DOHH2 (cell line): ENCODE measurements around the gene TCERG1L.

Source experiments
- CTCF ChIP-seq: fragments of 200-600 bp; sonication (generic); IDR thresholded peaks from one replicate; pipeline ENCODE4 v1.5.1; 2014; ENCODE audit warnings: antibody characterized with exemption, mild to moderate bottlenecking, low read depth, low read length; ENCODE audit not compliant: poor library complexity, severe bottlenecking
- EZH2phosphoT487 ChIP-seq: fragments of 200-600 bp; sonication (generic); IDR thresholded peaks from 2 replicates; pipeline ENCODE4 v1.6.1; 2017; ENCODE audit warnings: borderline replicate concordance, mild to moderate bottlenecking, antibody characterized with exemption, low read length, moderate library complexity, mixed read lengths

DNA sequence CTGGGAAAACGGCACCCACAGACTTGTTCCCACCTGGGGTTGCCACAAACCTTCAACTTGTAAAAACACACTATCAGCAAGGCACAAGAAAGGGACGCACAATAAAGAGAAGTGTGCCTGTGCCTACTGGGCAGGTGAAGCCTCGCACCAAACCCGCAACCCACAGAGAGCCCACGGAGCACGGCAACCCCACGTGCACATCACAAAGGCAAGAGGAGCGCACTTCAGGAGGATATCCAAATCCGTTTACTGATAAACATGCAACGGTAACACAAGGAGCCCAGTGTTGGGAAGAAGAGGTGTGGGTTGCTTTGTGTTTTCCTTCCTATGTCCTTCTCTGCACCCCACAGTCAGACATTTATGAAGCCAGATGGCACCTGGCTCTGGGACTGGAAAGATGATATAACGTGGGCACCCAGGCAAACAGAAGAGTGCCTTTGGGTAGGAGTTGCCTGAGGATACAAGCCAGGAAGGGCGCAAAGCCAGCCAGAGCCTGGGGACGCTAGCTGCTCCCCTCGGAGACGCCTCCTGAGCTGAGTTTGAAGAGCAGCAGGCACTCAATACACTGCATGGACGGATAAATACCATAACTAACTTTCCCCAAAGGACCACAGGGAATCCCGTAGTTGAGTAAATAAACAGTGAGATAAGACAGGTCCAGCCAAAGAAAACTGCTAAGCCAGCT is 41.6 kb downstream of the TCERG1L start:
- no peak for TF ChIP-seq CTCF
- no peak for TF ChIP-seq EZH2phosphoT487
